ENCODE data around the gene BRINP1.

BRINP1 gene

GRCh38 chr9:119227422-119227821 lies 141.8 kb downstream of the BRINP1 start:
- H3K27ac ChIP-seq: no peak overlapping the region
- no peak for TF ChIP-seq CTCF (conservative IDR thresholded peaks at IDR 0.05)

GRCh38 chr9:119224431-119224830 lies 144.8 kb downstream of the BRINP1 start:
- H3K27ac ChIP-seq: no peak overlapping the region
- TF ChIP-seq CTCF (conservative IDR thresholded peaks at IDR 0.05): no peak

- H3K27ac ChIP-seq: no peak overlapping the region
- TF ChIP-seq CTCF (conservative IDR thresholded peaks at IDR 0.05): no peak
Measured at GRCh38 chr9:119221276-119221675, 148.0 kb downstream of the BRINP1 start.

- no peak for TF ChIP-seq CTCF (conservative IDR thresholded peaks at IDR 0.05)
- no peak overlapping the region for H3K27ac ChIP-seq
Measured at GRCh38 chr9:119218293-119218692, 150.9 kb downstream of the BRINP1 start.

GRCh38 chr9:119216651-119217331 lies 152.4 kb downstream of the BRINP1 start:
- no peak overlapping the region for H3K27ac ChIP-seq
- no peak for TF ChIP-seq CTCF (conservative IDR thresholded peaks at IDR 0.05)

- no peak for TF ChIP-seq CTCF (conservative IDR thresholded peaks at IDR 0.05)
- no peak overlapping the region for H3K27ac ChIP-seq
Measured at GRCh38 chr9:119215651-119216050, 153.6 kb downstream of the BRINP1 start.

GRCh38 chr9:119213471-119213870 lies 155.8 kb downstream of the BRINP1 start:
- no peak for TF ChIP-seq CTCF (conservative IDR thresholded peaks at IDR 0.05)
- no peak overlapping the region for H3K27ac ChIP-seq
